Transverse colon (tissue), 4 donors: ENCODE results near the gene ZNF416.

ENCODE experiments used
- EP300 ChIP-seq: sonication (generic); formaldehyde crosslinking; IDR thresholded peaks from one replicate; pipeline ENCODE4 v1.6.1; 2017; ENCODE audit warnings: antibody characterized with exemption, low read depth
- POLR2A ChIP-seq: fragments of 450-650 bp; IDR thresholded peaks from one replicate; pipeline ENCODE4 v1.6.1; 2016; ENCODE audit warnings: antibody characterized with exemption, mild to moderate bottlenecking, moderate library complexity
- POLR2AphosphoS5 ChIP-seq, 3 donors: sonication (generic); formaldehyde crosslinking; IDR thresholded peaks; one replicate each; pipeline ENCODE4 v1.6.1; 2016; ENCODE audit warnings: antibody characterized with exemption in 3 of 3
- TF ChIP-seq, protein P1 (sequence below), 5 experiments: fragments of 200-600 bp in 3 of 5; fragments of 450-650 bp in 2 of 5; sonication (generic) in 3 of 5; IDR thresholded peaks; 1 replicate in 2 of 5; 2 replicates in 3 of 5; pipeline ENCODE4 v1.5.1; 2016 to 2017; ENCODE audit warnings: antibody characterized with exemption in 5 of 5, inconsistent platforms in 3 of 5, mild to moderate bottlenecking in 2 of 5, moderate library complexity in 1 of 5

DNA sequence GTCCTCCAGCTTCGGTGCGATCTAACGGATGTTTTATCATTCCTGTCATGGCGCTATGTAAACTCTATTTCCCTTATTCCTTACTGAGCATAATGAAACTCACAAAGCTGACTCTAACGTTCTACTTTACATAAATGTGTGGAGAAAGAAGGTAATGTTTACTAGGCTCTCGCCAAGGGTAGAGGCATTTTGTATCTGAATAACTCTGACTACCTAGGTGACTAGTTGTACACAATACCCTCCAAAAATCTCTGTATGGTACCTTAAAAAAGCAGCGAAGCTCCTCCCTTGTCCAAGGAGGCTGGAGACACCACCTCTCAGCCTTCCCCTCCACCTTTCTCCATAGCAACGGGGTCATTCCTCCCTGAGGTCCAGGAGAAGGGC is 20.7 kb upstream of the ZNF416 start:
- TF ChIP-seq POLR2A (no peak), POLR2AphosphoS5 (IDR thresholded peaks at IDR 0.05) (no peak), EP300 (no peak)
- TF ChIP-seq, protein P1, sequence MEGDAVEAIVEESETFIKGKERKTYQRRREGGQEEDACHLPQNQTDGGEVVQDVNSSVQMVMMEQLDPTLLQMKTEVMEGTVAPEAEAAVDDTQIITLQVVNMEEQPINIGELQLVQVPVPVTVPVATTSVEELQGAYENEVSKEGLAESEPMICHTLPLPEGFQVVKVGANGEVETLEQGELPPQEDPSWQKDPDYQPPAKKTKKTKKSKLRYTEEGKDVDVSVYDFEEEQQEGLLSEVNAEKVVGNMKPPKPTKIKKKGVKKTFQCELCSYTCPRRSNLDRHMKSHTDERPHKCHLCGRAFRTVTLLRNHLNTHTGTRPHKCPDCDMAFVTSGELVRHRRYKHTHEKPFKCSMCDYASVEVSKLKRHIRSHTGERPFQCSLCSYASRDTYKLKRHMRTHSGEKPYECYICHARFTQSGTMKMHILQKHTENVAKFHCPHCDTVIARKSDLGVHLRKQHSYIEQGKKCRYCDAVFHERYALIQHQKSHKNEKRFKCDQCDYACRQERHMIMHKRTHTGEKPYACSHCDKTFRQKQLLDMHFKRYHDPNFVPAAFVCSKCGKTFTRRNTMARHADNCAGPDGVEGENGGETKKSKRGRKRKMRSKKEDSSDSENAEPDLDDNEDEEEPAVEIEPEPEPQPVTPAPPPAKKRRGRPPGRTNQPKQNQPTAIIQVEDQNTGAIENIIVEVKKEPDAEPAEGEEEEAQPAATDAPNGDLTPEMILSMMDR (IDR thresholded peaks at IDR 0.05), result no peak
